HepG2 (cell line): ENCODE data around the gene DUOXA1.

Experiments used
- EZH2 ChIP-seq: conservative IDR thresholded peaks from 2 replicates; pipeline ENCODE4 v1.6.1; 2012; ENCODE audit warnings: mild to moderate bottlenecking, low read depth, low read length, moderate library complexity
- TARDBP ChIP-seq: sonication (generic); formaldehyde crosslinking; IDR thresholded peaks from 2 replicates; pipeline ENCODE4 v1.8.0; 2022; ENCODE audit warnings: mild to moderate bottlenecking, missing genetic modification reagents

DNA sequence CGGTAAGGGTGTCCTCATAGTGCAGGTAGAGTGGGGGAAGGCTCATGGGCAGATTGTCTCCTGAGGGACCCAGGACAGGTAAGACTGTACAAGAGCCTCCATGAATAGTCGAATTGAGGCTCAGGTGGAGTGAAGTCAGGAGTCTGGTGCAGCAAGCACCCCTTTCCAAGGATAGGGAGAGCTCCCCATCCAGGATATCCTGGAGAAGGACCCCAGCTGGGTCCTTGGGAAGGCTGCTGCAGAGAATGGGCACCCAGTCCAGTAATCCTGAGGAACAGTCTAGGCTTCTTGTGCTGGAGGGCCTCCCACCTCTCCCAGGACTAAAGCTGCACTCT lies 15.0 kb downstream of the DUOXA1 start:
- TF ChIP-seq EZH2 (no peak), TARDBP (CRISPR knock-in tag) (no peak)
